GM21423 (cell line): ENCODE data around the gene NLGN4X.

Source experiments
- ATAC-seq: cut with Tn5 transposase; IDR thresholded peaks from one replicate; pipeline ENCODE4 v1.9.1; 2021; ENCODE audit warnings: mild to moderate bottlenecking, moderate library complexity; ENCODE audit not compliant: unreplicated experiment

The NLGN4X gene

GRCh38 chrX:6228720-6229119 lies at the start of gene NLGN4X:
NLGN4X (minus strand) TSS chrX:6228867; CDS start chrX:6151466, 77,401 bp downstream.
- no peak for ATAC-seq

GRCh38 chrX:6266041-6266440 lies 37.4 kb upstream of the NLGN4X start:
- no peak for ATAC-seq

- ATAC-seq = no peak
These were observed 34.3 kb upstream of the NLGN4X start for GRCh38 chrX:6262959-6263358.

GRCh38 chrX:6257025-6257424 lies 28.4 kb upstream of the NLGN4X start:
- no peak for ATAC-seq

- no peak for ATAC-seq
These were observed 16.0 kb upstream of the NLGN4X start for GRCh38 chrX:6244666-6245065.

- no peak for ATAC-seq
These were observed 9.9 kb upstream of the NLGN4X start for GRCh38 chrX:6238576-6238975.

GRCh38 chrX:6227935-6228334 lies 732 bp downstream of the NLGN4X start:
- no peak for ATAC-seq

- no peak for ATAC-seq
These were observed 1.2 kb downstream of the NLGN4X start for GRCh38 chrX:6227453-6227835.

- ATAC-seq = no peak
These were observed 1.8 kb downstream of the NLGN4X start for GRCh38 chrX:6226596-6227452.

- no peak for ATAC-seq
These were observed 2.6 kb downstream of the NLGN4X start for GRCh38 chrX:6225911-6226595.

- ATAC-seq = no peak
These were observed 3.3 kb downstream of the NLGN4X start for GRCh38 chrX:6225288-6225910.

GRCh38 chrX:6223516-6223915 lies 5.2 kb downstream of the NLGN4X start:
- ATAC-seq = no peak

GRCh38 chrX:6210230-6210629 lies 18.4 kb downstream of the NLGN4X start:
- no peak for ATAC-seq

- ATAC-seq = no peak
These were observed 25.0 kb downstream of the NLGN4X start for GRCh38 chrX:6203462-6204215.

GRCh38 chrX:6199486-6199885 lies 29.2 kb downstream of the NLGN4X start:
- ATAC-seq = no peak

GRCh38 chrX:6187256-6187655 lies 41.4 kb downstream of the NLGN4X start:
- ATAC-seq = no peak

GRCh38 chrX:6184900-6185515 lies 43.7 kb downstream of the NLGN4X start:
- ATAC-seq = peak; percentile 99

- ATAC-seq = no peak
These were observed 52.8 kb downstream of the NLGN4X start for GRCh38 chrX:6175914-6176313.

- ATAC-seq = no peak
These were observed 58.2 kb downstream of the NLGN4X start for GRCh38 chrX:6170424-6170823.

- ATAC-seq = no peak
These were observed 59.3 kb downstream of the NLGN4X start for GRCh38 chrX:6169407-6169806.

- no peak for ATAC-seq
These were observed 64.9 kb downstream of the NLGN4X start for GRCh38 chrX:6163721-6164120.
